GM12872 (cell line): ENCODE measurements around the gene GALNT2.

Experiments used
- TF ChIP-seq, protein P1 (sequence below): IDR thresholded peaks from 3 replicates; pipeline ENCODE4 v1.5.1; 2011; ENCODE audit warnings: low read depth, mild to moderate bottlenecking, low read length, moderate library complexity; ENCODE audit not compliant: insufficient read depth

GALNT2 gene

DNA sequence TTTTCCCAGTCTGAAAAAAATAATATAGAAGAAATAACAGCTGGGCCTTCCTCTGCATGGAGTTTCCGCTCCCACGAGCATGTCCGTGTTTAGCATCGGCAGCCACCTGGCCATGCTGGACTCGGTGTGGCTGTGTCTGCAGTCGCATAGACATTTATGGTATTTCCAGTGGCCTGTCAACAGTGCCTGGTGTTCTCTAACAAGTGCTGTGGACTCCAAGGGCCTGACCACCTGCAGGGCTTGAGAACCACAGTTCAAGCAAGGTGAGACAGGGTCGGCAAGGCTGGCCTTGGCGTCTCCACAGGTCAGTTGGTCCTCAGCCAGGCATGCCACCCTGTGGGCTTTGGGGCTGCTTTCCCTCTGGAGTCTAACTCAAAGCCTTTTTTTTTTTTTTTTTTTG, 234.3 kb downstream of the GALNT2 start:
- TF ChIP-seq, protein P1, sequence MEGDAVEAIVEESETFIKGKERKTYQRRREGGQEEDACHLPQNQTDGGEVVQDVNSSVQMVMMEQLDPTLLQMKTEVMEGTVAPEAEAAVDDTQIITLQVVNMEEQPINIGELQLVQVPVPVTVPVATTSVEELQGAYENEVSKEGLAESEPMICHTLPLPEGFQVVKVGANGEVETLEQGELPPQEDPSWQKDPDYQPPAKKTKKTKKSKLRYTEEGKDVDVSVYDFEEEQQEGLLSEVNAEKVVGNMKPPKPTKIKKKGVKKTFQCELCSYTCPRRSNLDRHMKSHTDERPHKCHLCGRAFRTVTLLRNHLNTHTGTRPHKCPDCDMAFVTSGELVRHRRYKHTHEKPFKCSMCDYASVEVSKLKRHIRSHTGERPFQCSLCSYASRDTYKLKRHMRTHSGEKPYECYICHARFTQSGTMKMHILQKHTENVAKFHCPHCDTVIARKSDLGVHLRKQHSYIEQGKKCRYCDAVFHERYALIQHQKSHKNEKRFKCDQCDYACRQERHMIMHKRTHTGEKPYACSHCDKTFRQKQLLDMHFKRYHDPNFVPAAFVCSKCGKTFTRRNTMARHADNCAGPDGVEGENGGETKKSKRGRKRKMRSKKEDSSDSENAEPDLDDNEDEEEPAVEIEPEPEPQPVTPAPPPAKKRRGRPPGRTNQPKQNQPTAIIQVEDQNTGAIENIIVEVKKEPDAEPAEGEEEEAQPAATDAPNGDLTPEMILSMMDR: no peak

DNA sequence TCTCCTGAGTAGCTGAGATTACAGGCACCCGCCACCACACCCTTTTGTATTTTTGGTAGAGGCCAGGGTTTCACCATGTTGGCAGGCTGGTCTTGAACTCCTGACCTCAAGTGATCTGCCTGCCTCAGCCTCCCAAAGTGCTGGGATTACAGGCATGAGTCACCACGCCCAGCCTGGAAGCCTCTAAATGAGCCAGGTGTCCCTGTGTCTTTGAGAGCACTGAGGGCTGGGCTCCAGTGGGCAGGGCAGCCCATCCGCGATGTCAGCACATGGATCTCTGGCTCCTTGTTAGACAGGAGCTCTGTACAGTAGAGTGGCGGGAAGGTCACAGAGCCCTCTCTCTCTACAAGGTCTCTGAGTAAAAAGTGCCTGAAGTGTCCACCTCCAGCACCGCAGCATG, 234.8 kb downstream of the GALNT2 start:
- TF ChIP-seq, protein P1: no peak

DNA sequence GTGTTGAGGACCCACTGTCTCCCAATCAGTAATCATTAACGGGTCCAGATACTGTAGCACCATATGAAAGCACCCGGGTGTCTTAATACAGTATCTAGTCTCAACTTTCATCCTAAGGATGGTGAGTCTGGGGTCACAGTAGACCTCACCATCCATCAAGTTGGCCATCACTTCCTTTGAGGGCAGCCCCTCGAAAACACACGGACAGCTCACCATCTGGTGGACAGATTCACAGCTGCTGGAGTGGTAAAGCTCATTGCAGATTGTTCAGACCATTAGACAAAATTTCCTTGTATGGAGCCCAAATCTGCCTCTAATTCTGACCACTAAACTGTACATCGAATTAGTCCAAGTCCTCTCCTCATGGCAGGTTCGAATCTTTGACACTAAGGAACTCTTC, 236.0 kb downstream of the GALNT2 start:
- TF ChIP-seq, protein P1: no peak

DNA sequence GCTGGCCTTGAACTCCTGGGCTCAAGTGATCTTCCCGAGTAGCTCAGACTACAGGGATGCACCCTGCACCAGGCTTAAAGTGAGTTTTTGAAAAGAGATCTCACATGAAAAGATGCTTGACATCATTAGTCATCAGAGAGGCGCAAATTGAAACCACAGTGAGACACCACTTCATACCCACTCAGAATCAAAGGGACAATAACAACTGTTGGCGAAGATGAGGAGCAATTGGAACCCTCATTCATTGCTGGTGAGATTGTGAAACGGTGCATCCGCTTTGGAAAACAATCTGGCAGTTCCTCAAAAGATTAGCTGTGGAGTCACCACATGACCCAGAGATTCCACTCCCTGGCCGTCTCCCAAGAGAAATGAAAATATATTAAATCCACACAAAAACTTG, 236.8 kb downstream of the GALNT2 start:
- TF ChIP-seq, protein P1: no peak

DNA sequence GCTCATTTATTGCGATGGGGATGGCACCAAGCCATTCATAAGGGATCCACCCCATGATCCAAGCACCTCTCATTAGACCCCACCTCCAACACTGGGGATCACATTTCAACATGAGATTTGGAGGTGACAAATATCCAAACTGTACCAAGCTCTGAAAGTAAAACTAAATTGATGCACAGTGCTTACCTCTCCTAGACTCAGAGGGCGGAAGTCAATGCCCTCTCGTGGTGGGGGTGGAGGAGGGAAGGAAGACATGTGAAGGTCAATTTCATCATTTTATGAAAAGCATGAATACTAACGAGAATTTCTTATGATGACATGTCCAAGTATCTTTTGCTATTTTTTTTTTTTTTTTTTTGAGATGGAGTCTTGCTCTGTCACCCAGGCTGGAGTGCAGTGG, 239.1 kb downstream of the GALNT2 start:
- TF ChIP-seq, protein P1: peak; percentile 33; the same call in 1 of the 3 replicates

DNA sequence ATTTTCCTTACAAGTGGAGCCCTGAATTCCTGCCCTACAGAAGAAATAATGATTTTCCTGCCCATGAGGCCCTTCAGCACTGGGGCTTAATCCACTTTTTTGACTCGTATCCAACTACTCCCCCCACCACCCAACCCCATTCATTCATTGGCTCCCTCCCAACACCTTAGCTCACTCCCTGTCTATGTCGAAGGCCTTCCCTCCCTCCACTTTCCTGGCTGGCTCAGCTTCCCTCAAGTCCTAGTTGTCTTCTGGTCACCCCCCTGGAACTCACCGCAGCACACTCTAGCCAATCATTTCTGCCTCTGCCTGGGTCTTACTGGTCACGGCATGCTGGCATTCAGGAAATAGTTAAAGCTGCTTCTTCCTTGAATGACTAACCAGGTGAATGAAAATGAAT, 240.2 kb downstream of the GALNT2 start:
- TF ChIP-seq, protein P1: no peak

DNA sequence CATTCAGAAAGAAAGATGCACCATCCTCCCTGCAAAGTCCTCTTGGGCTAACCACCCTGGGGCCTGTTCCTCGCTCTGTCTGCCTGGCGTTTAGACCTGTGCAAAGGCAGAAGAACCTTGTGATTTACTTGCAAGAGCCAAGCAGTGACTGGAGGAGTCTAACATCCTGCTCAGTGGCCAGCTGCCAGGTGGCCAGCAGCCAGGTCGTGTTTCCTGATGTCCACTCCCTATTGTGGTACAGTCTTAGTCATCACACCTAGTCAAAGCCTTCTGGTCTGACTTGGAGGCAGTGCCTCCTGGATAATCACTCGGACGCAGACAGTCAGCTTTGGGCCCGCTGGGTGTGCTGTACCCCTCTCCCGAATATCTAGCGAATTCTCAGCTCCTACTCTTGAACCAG, 241.0 kb downstream of the GALNT2 start:
- TF ChIP-seq, protein P1: no peak

DNA sequence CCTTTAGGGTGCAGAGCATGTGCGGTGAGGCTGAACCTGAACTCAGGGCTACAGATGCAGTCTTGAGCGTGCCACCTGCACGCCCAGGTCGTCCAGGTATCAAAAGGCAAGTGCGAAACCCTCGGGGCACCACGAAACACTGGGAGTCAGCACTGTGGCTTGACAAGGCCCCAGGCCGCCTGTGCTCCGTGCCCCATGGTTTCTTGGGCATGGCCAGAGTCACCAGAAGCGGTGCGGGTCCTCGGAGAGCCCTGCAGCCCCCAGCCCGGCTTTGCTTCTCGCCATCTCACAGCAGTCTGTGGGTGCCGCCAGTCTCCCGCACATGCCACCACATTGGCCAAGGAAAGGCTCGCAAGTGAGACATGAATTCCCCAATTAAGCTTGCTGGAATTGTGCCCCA, 241.8 kb downstream of the GALNT2 start:
- TF ChIP-seq, protein P1: no peak
